Activated naive CD4-positive, alpha-beta T cell treated with anti-CD3 and anti-CD28 coated beads, Interleukin-2, amount 10 ng/mL, durations not matched to agents 5 hours and 36 hours (primary cell): ENCODE measurements around the gene PRKCZ. TPM values are rescaled to one million over a fixed set of nuclear protein-coding genes. Genes with fewer than 3 reads are reported as not detected.

Experiments used
- total RNA-seq, 2 experiments: library from RNA; stranded (reverse); gene quantifications; one replicate each; pipeline ENCODE4 v1.2.3, GENCODE V29; 2021

The PRKCZ gene
- 10 to 100 TPM; 10.3 to 12.8 TPM for total RNA-seq

GRCh38 chr1:2049718-2050431 lies at the start of gene PRKCZ:
Gene PRKCZ (plus strand): TSS chr1:2050411. CDS start chr1:2050631, 220 bp downstream.

GRCh38 chr1:2003541-2004131 lies 46.6 kb upstream of the PRKCZ start, which contains the start of gene CFAP74:
Gene CFAP74 (minus strand): TSS chr1:2003786. CDS start chr1:1990956, 12,830 bp downstream.

GRCh38 chr1:2019172-2019543 lies 31.1 kb upstream of the PRKCZ start, which contains the start of gene GABRD:
Gene GABRD (plus strand): TSS chr1:2019345. CDS start chr1:2019424, 79 bp downstream.

GRCh38 chr1:2194319-2194897 lies 144.2 kb downstream of the PRKCZ start, which contains the start of gene FAAP20:
Gene FAAP20 (minus strand): TSS chr1:2194772. CDS start chr1:2194749, 23 bp downstream.

DNA sequence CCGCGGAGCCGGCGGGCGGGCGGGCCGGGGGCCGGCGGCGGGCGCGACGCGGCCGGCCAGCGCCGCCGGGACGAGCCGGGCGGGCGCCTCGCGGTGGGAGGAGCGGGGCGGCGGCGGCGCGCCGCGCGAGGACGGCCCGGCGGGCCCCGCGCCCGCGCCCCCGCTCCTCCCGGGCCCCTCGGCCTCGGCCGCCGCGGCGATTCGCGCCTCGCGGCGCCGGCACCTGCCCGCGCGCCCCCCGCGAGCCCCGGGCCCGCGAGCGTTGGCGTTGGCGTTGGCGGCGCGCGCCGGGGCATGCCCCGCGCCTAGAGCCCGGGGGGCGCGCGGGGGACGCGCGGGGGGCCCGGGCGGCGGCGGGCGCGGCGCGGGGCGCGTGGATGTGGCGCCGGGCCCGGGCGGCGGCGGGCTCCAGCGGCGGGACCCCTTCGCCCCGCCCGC lies 178.0 kb downstream of the PRKCZ start, which contains the start of gene SKI:
TSS of gene SKI (plus strand) at position 163 of the 438 bp plus-strand sequence. CDS start 448 bp downstream, outside the sequence.

Other genes starting within 250 kb of the PRKCZ start
- 100 to 1,000 TPM; 336 to 341 TPM for gene GNB1, start 159.3 kb upstream of the PRKCZ start, total RNA-seq
- gene CALML6, start 135.2 kb upstream of the PRKCZ start, total RNA-seq: under 1 TPM; 0.46 to 0.50 TPM
- gene TMEM52, start 131.1 kb upstream of the PRKCZ start, total RNA-seq: under 1 TPM in 1 of 2 experiments, not detected in 1; 0.48 TPM
- not detected for gene CFAP74, start 46.6 kb upstream of the PRKCZ start, total RNA-seq
- under 1 TPM in 1 of 2 experiments, not detected in 1; 0.28 TPM for gene GABRD, start 31.1 kb upstream of the PRKCZ start, total RNA-seq
- gene FAAP20, start 144.4 kb downstream of the PRKCZ start, total RNA-seq: 10 to 100 TPM; 61.0 to 64.0 TPM
- 10 to 100 TPM; 72.3 to 73.4 TPM for gene SKI, start 177.9 kb downstream of the PRKCZ start, total RNA-seq